MV-4-11 (cell line): Measurements from ENCODE around the gene THYN1.

Experiments used
- DNase-seq: peaks from one replicate; lab custom pipeline; 2025; lab: John Stamatoyannopoulos, UW

Gene THYN1

GRCh38 chr11:134223121-134223520, 30.0 kb downstream of the THYN1 start:
- DNase-seq = peak; percentile 3

GRCh38 chr11:134216816-134217215, 36.3 kb downstream of the THYN1 start:
- DNase-seq = no peak

GRCh38 chr11:134215836-134216235, 37.3 kb downstream of the THYN1 start:
- DNase-seq = no peak

GRCh38 chr11:134207538-134208239, 45.5 kb downstream of the THYN1 start:
- DNase-seq = peak; percentile 8

- DNase-seq = no peak
Measured at GRCh38 chr11:134206185-134206584, 47.0 kb downstream of the THYN1 start.

- no peak for DNase-seq
Measured at GRCh38 chr11:134205729-134206128, 47.4 kb downstream of the THYN1 start.

- DNase-seq = no peak
Measured at GRCh38 chr11:134202661-134203060, 50.5 kb downstream of the THYN1 start.

GRCh38 chr11:134200688-134201087, 52.5 kb downstream of the THYN1 start:
- no peak for DNase-seq

GRCh38 chr11:134199531-134199930, 53.6 kb downstream of the THYN1 start:
- DNase-seq = no peak
